Measurements from ENCODE around the gene SPRR1A.

Gene SPRR1A

GRCh38 chr1:152983743-152984142 is at the start of gene SPRR1A:
SPRR1A (plus strand) TSS chr1:152984081; CDS start chr1:152985231, 1,150 bp downstream.
- TF ChIP-seq ZFX (IDR thresholded peaks at IDR 0.05; ENCODE audit: borderline replicate concordance) (no peak), CTCF (IDR thresholded peaks at IDR 0.05) (no peak)
- H3K27ac ChIP-seq: no peak within 1 kb of the TSS

GRCh38 chr1:152940614-152941013 is 43.3 kb upstream of the SPRR1A start:
- no peak for TF ChIP-seq CTCF (IDR thresholded peaks at IDR 0.05)
- no peak for TF ChIP-seq ZFX (IDR thresholded peaks at IDR 0.05; ENCODE audit: borderline replicate concordance)
- no peak overlapping the region for H3K27ac ChIP-seq

GRCh38 chr1:152941037-152941711 is 42.7 kb upstream of the SPRR1A start:
- no peak; the same call in 1 of the 2 replicates for TF ChIP-seq CTCF (IDR thresholded peaks at IDR 0.05)
- no peak for TF ChIP-seq ZFX (IDR thresholded peaks at IDR 0.05; ENCODE audit: borderline replicate concordance)
- H3K27ac ChIP-seq: no peak overlapping the region

GRCh38 chr1:152942161-152942560 is 41.7 kb upstream of the SPRR1A start:
- H3K27ac ChIP-seq: no peak overlapping the region

GRCh38 chr1:152946248-152946647 is 37.6 kb upstream of the SPRR1A start:
- TF ChIP-seq ZFX (IDR thresholded peaks at IDR 0.05; ENCODE audit: borderline replicate concordance): no peak
- TF ChIP-seq CTCF (IDR thresholded peaks at IDR 0.05): no peak
- H3K27ac ChIP-seq: no peak overlapping the region

More at GRCh38 chr1:152942161-152942560, 41.7 kb upstream of the SPRR1A start:
- TF ChIP-seq ZFX (IDR thresholded peaks at IDR 0.05; ENCODE audit: borderline replicate concordance) (no peak), CTCF (IDR thresholded peaks at IDR 0.05) (no peak)

GRCh38 chr1:152946651-152947256 is 37.1 kb upstream of the SPRR1A start, which contains the start of gene SPRR5:
SPRR5 (plus strand) TSS chr1:152947206; CDS start chr1:152948555, 1,349 bp downstream.
- no peak within 1 kb of the TSS for H3K27ac ChIP-seq
- no peak for TF ChIP-seq CTCF (IDR thresholded peaks at IDR 0.05)
- no peak for TF ChIP-seq ZFX (IDR thresholded peaks at IDR 0.05; ENCODE audit: borderline replicate concordance)

GRCh38 chr1:152951711-152952110 is 32.2 kb upstream of the SPRR1A start:
- no peak overlapping the region for H3K27ac ChIP-seq
- TF ChIP-seq CTCF (IDR thresholded peaks at IDR 0.05) (no peak), ZFX (IDR thresholded peaks at IDR 0.05; ENCODE audit: borderline replicate concordance) (no peak)

Measured in 22Rv1 (cell line).